ENCODE data around the gene RNF207. TPM values are rescaled to one million over a fixed set of nuclear protein-coding genes. Genes with fewer than 3 reads are reported as not detected.

RNF207 gene
- total RNA-seq, 1 experiment from 2014 or later, result 95.4 TPM

GRCh38 chr1:6270401-6270800, 64.5 kb downstream of the RNF207 start:
- ATAC-seq (no peak), DNase-seq (no peak)
- Histone ChIP-seq H3K27me3 (ENCODE audit: low read length) (no peaks in the 10 kb centered on the region), H3K9me3 (ENCODE audit: low read length) (no peaks in the 10 kb centered on the region), H3K4me1 (ENCODE audit: insufficient read depth, low read length) (peaks cover 56% of the 10 kb centered on the region), H3K79me2 (ENCODE audit: low read length) (no peaks in the 10 kb centered on the region), H3K9ac (ENCODE audit: low read length) (no peak overlapping the region), H3K9me2 (replicated peaks; ENCODE audit: low read length) (no peaks in the 10 kb centered on the region), H4K20me1 (ENCODE audit: low read length) (no peaks in the 10 kb centered on the region), H3K27ac (ENCODE audit: low read length) (no peak overlapping the region; the same call in 1 of the 2 replicates), H3K4me2 (ENCODE audit: low read length) (peak overlapping the region; percentile 19; the same call in 1 of the 2 replicates), H3K4me3 (ENCODE audit: low read length) (no peak overlapping the region), H3K36me3 (ENCODE audit: low read depth, low read length) (no peaks in the 10 kb centered on the region; the same call in 1 of the 2 replicates), H2AFZ (ENCODE audit: low read length) (no peak overlapping the region), H3F3A (ENCODE audit: low read length, unreplicated experiment) (no peaks in the 10 kb centered on the region)
- ChIA-PET CTCF (no interaction called here), POLR2A (ENCODE audit: unreplicated experiment) (no interaction called here)
- intact Hi-C loops (cut with micrococcal nuclease), result no loop called here
- no peak for TF ChIP-seq CTCF (conservative IDR thresholded peaks at IDR 0.05; ENCODE audit: low read depth, low read length)
- TF ChIP-seq EZH2phosphoT487 (IDR thresholded peaks at IDR 0.05; ENCODE audit: borderline replicate concordance, low read length), result no peak
- TF ChIP-seq EZH2 (IDR thresholded peaks at IDR 0.05; ENCODE audit: low read length, unreplicated experiment), result no peak
- no TSS peak for BruUV-seq (replicated peaks)

Other genes with a start within 250 kb of the RNF207 start
- gene NPHP4, start 213.7 kb upstream of the RNF207 start, total RNA-seq (2014; rRNA removed), result 18.8 and 23.8 TPM in 2 replicates
- 26.4 and 28.5 TPM in 2 replicates for gene KCNAB2, start 160.2 kb upstream of the RNF207 start, total RNA-seq (2014; rRNA removed)
- 0.55 and 2.8 TPM in 2 replicates for gene CHD5, start 25.8 kb upstream of the RNF207 start, total RNA-seq (2014; rRNA removed)
- gene RPL22, start 6.5 kb upstream of the RNF207 start, total RNA-seq (2014; rRNA removed), result 283 and 297 TPM in 2 replicates
- gene ICMT, start 29.8 kb downstream of the RNF207 start, total RNA-seq (2014; rRNA removed), result 210 and 215 TPM in 2 replicates
- gene HES3, start 38.1 kb downstream of the RNF207 start, total RNA-seq (2014; rRNA removed), result not detected in 2 replicates
- gene GPR153, start 55.0 kb downstream of the RNF207 start, total RNA-seq (2014; rRNA removed), result 98.7 and 113 TPM in 2 replicates
- gene ACOT7, start 187.6 kb downstream of the RNF207 start, total RNA-seq (2014; rRNA removed), result 164 and 165 TPM in 2 replicates
- gene HES2, start 213.8 kb downstream of the RNF207 start, total RNA-seq (2014; rRNA removed), result 41.0 and 42.9 TPM in 2 replicates
- 11.1 and 14.1 TPM in 2 replicates for gene ESPN, start 218.7 kb downstream of the RNF207 start, total RNA-seq (2014; rRNA removed)

Data from PC-3 (cell line).